A549 (cell line): Measurements from ENCODE around the gene CAMTA1.

Source experiments
- CTCF ChIP-seq: fragments of >200 bp; sonication (Bioruptor Twin); formaldehyde crosslinking; IDR thresholded peaks from 3 replicates; pipeline ENCODE4 v1.5.1; 2016
- EP300 ChIP-seq, 2 experiments: fragments of >200 bp; sonication (Bioruptor Twin); formaldehyde crosslinking; IDR thresholded peaks; 2 replicates in 1 of 2; 3 replicates in 1 of 2; pipeline ENCODE4 v1.6.1; 2016 to 2017
- JUN ChIP-seq, 2 experiments: fragments of >200 bp; sonication (Bioruptor Twin); formaldehyde crosslinking; IDR thresholded peaks; 2 replicates in 1 of 2; 3 replicates in 1 of 2; pipeline ENCODE4 v1.6.1; 2016 to 2017
- MAZ ChIP-seq: fragments of 150-350 bp; IDR thresholded peaks from 2 replicates; pipeline ENCODE4 v1.6.1; 2014; ENCODE audit warnings: antibody characterized with exemption, low read depth, low read length, borderline replicate concordance
- MYC ChIP-seq: IDR thresholded peaks from 2 replicates; pipeline ENCODE4 v1.6.1; 2012; ENCODE audit warnings: mild to moderate bottlenecking, inconsistent platforms, low read length, improper control_type of control experiment, borderline replicate concordance

- TF ChIP-seq CTCF (no peak), JUN (IDR thresholded peaks at IDR 0.05) (no peak), MYC (no peak), MAZ (no peak), EP300 (IDR thresholded peaks at IDR 0.05) (no peak)
Measured at GRCh38 chr1:6961905-6962477, 176.7 kb downstream of the CAMTA1 start.
